H1 (cell line): Measurements from ENCODE around the gene FMOD. TPM values are rescaled to one million over a fixed set of nuclear protein-coding genes. Genes with fewer than 3 reads are reported as not detected.
"Not testable (repeated sequence)": the region's sequence is repeated elsewhere in the genome, so short reads cannot be mapped to it uniquely, and the experiment has no call there.

Experiments
- CTCF ChIA-PET: fragments of 300-600 bp; sonication (Branson Sonifier 250); formaldehyde crosslinking; loops from one replicate; lab custom pipeline; 2021; ENCODE audit not compliant: partially characterized antibody; lab: Charles Lee
- POLR2A ChIA-PET: fragments of 300-600 bp; sonication (Branson Sonifier 250); formaldehyde crosslinking; loops from one replicate; lab custom pipeline; 2021; ENCODE audit warnings: inconsistent platforms; ENCODE audit not compliant: partially characterized antibody; lab: Charles Lee
- DNase-seq, 2 experiments: peaks; one replicate each; pipeline versions ENCODE4 v3.0.0 to v3.0.0-alpha.2; 2010 to 2022; ENCODE audit warnings: low spot score in 2 of 2, low read depth in 1 of 2, mixed read lengths in 1 of 2
- FAIRE-seq: peaks from 2 replicates; lab custom pipeline; 2011; peaks lifted over from hg19 to GRCh38; lab: Jason Lieb, UNC
- H2AFZ ChIP-seq: 2 replicates; pipeline ENCODE4 v1.8.1; 2012; ENCODE audit warnings: low read length, inconsistent platforms
- H2AK5ac ChIP-seq: 2 replicates; pipeline ENCODE4 v1.6.1; 2013; ENCODE audit warnings: low read depth, low read length
- H2BK120ac ChIP-seq: replicated peaks from 2 replicates; pipeline ENCODE3; 2013; ENCODE audit warnings: low read depth, low read length, inconsistent platforms
- H2BK12ac ChIP-seq: 2 replicates; pipeline ENCODE4 v1.6.1; 2013; ENCODE audit warnings: low read depth, low read length
- H2BK15ac ChIP-seq: 2 replicates; pipeline ENCODE4 v1.6.1; 2013; ENCODE audit warnings: low read length
- H2BK20ac ChIP-seq: 2 replicates; pipeline ENCODE4 v1.6.1; 2013; ENCODE audit warnings: low read length
- H2BK5ac ChIP-seq: 2 replicates; pipeline ENCODE4 v1.6.1; 2013; ENCODE audit warnings: low read depth, low read length
- H3K14ac ChIP-seq: 2 replicates; pipeline ENCODE4 v1.6.1; 2013; ENCODE audit warnings: inconsistent platforms; ENCODE audit not compliant: insufficient read length
- H3K18ac ChIP-seq: 2 replicates; pipeline ENCODE4 v1.6.1; 2013; ENCODE audit warnings: low read length; ENCODE audit errors: extremely low read depth
- H3K23ac ChIP-seq: 2 replicates; pipeline ENCODE4 v1.6.1; 2013; ENCODE audit warnings: inconsistent platforms; ENCODE audit not compliant: insufficient read length
- H3K23me2 ChIP-seq: 2 replicates; pipeline ENCODE4 v1.6.1; 2013; ENCODE audit warnings: low read depth, low read length
- H3K27ac ChIP-seq: 2 replicates; pipeline ENCODE4 v1.6.1; 2011; ENCODE audit warnings: low read depth, low read length, inconsistent platforms
- H3K27me3 ChIP-seq, 4 experiments: replicated peaks in 1 of 4; 1 replicate in 1 of 4; 2 replicates in 3 of 4; pipeline versions ENCODE4 v1.6.1 to v1.8.1; 2011 to 2013; ENCODE audit warnings: low read length in 3 of 4, mild to moderate bottlenecking in 3 of 4, inconsistent platforms in 2 of 4, mixed read lengths in 2 of 4, moderate library complexity in 1 of 4; ENCODE audit not compliant: control insufficient read depth in 3 of 4, insufficient read depth in 3 of 4; ENCODE audit errors: extremely low read depth in 1 of 4
- H3K36me3 ChIP-seq, 4 experiments: 2 replicates each; pipeline versions ENCODE4 v1.6.1 to v1.8.1; 2011 to 2013; ENCODE audit warnings: mild to moderate bottlenecking in 4 of 4, low read length in 3 of 4, moderate library complexity in 2 of 4, control low read depth in 1 of 4, inconsistent platforms in 1 of 4; ENCODE audit not compliant: insufficient read depth in 4 of 4, control insufficient read depth in 2 of 4
- H3K4ac ChIP-seq: replicated peaks from 2 replicates; pipeline ENCODE3; 2013; ENCODE audit warnings: low read length, low read depth, mixed read lengths, inconsistent platforms; ENCODE audit not compliant: insufficient read length
- H3K4me1 ChIP-seq, 4 experiments: replicated peaks in 1 of 4; 1 replicate in 1 of 4; 2 replicates in 3 of 4; pipeline versions ENCODE4 v1.6.1 to v1.8.1; 2011 to 2013; ENCODE audit warnings: low read length in 3 of 4, inconsistent platforms in 2 of 4, mixed read lengths in 1 of 4; ENCODE audit not compliant: insufficient read depth in 4 of 4, control insufficient read depth in 3 of 4
- H3K4me2 ChIP-seq, 2 experiments: 2 replicates each; pipeline versions ENCODE4 v1.6.1 to v1.8.1; 2011 to 2013; ENCODE audit warnings: low read depth in 2 of 2, low read length in 2 of 2, control low read depth in 1 of 2, inconsistent platforms in 1 of 2, mild to moderate bottlenecking in 1 of 2; ENCODE audit not compliant: insufficient read depth in 1 of 2
- H3K4me3 ChIP-seq, 4 experiments: fragments of 200-600, 300-600 bp in 1 of 4; sonication (generic), shearing (Covaris generic), sonication (Bioruptor Twin) in 1 of 4; 2 replicates each; pipeline versions ENCODE4 v1.5.1 to v1.8.1; 2011 to 2016; ENCODE audit warnings: low read length in 4 of 4, low read depth in 3 of 4, control low read depth in 2 of 4, inconsistent platforms in 2 of 4, mild to moderate bottlenecking in 2 of 4, mixed read lengths in 1 of 4, moderate library complexity in 1 of 4; ENCODE audit not compliant: insufficient read depth in 2 of 4; ENCODE audit errors: extremely low read depth in 1 of 4
- H3K56ac ChIP-seq: replicated peaks from 2 replicates; pipeline ENCODE3; 2013; ENCODE audit warnings: low read depth, mild to moderate bottlenecking, mixed read lengths, low read length, inconsistent platforms; ENCODE audit not compliant: insufficient read length
- H3K79me1 ChIP-seq: 2 replicates; pipeline ENCODE4 v1.6.1; 2013; ENCODE audit warnings: low read depth, low read length, control low read depth
- H3K79me2 ChIP-seq, 2 experiments: 2 replicates each; pipeline versions ENCODE4 v1.6.1 to v1.8.1; 2012 to 2013; ENCODE audit warnings: low read length in 2 of 2, mild to moderate bottlenecking in 2 of 2, inconsistent platforms in 1 of 2; ENCODE audit not compliant: insufficient read depth in 2 of 2, control insufficient read depth in 1 of 2
- H3K9ac ChIP-seq, 4 experiments: replicated peaks in 1 of 4; 1 replicate in 1 of 4; 2 replicates in 3 of 4; pipeline versions ENCODE4 v1.6.1 to v1.8.1; 2011 to 2013; ENCODE audit warnings: low read depth in 3 of 4, low read length in 3 of 4, control low read depth in 2 of 4, mild to moderate bottlenecking in 2 of 4, moderate library complexity in 2 of 4, inconsistent platforms in 1 of 4; ENCODE audit errors: extremely low read depth in 1 of 4
- H3K9me3 ChIP-seq, 2 experiments: 2 replicates each; pipeline versions ENCODE4 v1.6.1 to v1.8.1; 2012 to 2013; ENCODE audit warnings: mild to moderate bottlenecking in 2 of 2, moderate library complexity in 2 of 2, control low read depth in 1 of 2, inconsistent platforms in 1 of 2, low read depth in 1 of 2, low read length in 1 of 2, mixed read lengths in 1 of 2; ENCODE audit not compliant: insufficient read depth in 2 of 2
- H4K20me1 ChIP-seq, 2 experiments: replicated peaks in 1 of 2; 2 replicates each; pipeline versions ENCODE3 to v1.8.1; 2011 to 2013; ENCODE audit warnings: inconsistent platforms in 2 of 2, low read length in 2 of 2, mild to moderate bottlenecking in 1 of 2; ENCODE audit not compliant: insufficient read depth in 2 of 2, control insufficient read depth in 1 of 2
- H4K5ac ChIP-seq: 2 replicates; pipeline ENCODE4 v1.6.1; 2013; ENCODE audit warnings: low read length, low read depth, mixed read lengths, inconsistent platforms; ENCODE audit not compliant: insufficient read length
- H4K8ac ChIP-seq: 2 replicates; pipeline ENCODE4 v1.8.0; 2013; ENCODE audit warnings: mild to moderate bottlenecking, moderate library complexity, low read length, inconsistent platforms; ENCODE audit not compliant: insufficient read depth; ENCODE audit errors: extremely low read depth
- H4K91ac ChIP-seq: replicated peaks from 2 replicates; pipeline ENCODE3; 2013; ENCODE audit warnings: low read length, mixed read lengths, inconsistent platforms; ENCODE audit not compliant: insufficient read length
- WGBS, 2 experiments: shearing (Covaris generic) in 1 of 2; methylation state at CpG; one replicate each; pipeline versions ENCODE4 v1.1.6 to v1.1.7; 2013 to 2015; ENCODE audit warnings: low lambda C conversion rate in 2 of 2, mixed read lengths in 2 of 2, inconsistent platforms in 1 of 2, low coverage in 1 of 2, missing lambda C conversion rate in 1 of 2; ENCODE audit not compliant: insufficient replicate concordance in 2 of 2, insufficient coverage in 1 of 2, insufficient read length in 1 of 2; ENCODE audit errors: extremely low coverage in 1 of 2, missing lambda C conversion rate in 1 of 2; 5-methylcytosine and 5-hydroxymethylcytosine counted together
- polyA plus RNA-seq, 7 experiments: library from polyadenylated mRNA; depleted of rRNA in 3 of 7; stranded (reverse) in 5 of 7; unstranded in 2 of 7; fragments of >200 nt in 5 of 7; fragments of 200-250 nt in 2 of 7; gene quantifications; 1 replicate in 5 of 7; 2 replicates in 1 of 7; 4 replicates in 1 of 7; pipeline versions ENCODE4 v1.2.1 to v1.2.3, GENCODE V29; 2011 to 2013; ENCODE audit warnings: missing spikeins in 2 of 7, mixed read lengths in 2 of 7
- total RNA-seq: library from RNA; stranded (reverse); fragmentation: NEBNext Ultra II Directional; extraction: Animal tissue kit (Norgen Biotek cat#: 25700); gene quantifications from 2 replicates; pipeline ENCODE4 v1.2.1, GENCODE V29; 2021

FMOD gene
- total and polyA plus RNA-seq, 2 of the 8 experiments (the other 6 are each of a cell fraction or from before 2014, with no cell fraction given) = 0.17 to 0.32 TPM

- POLR2A ChIA-PET, H3K27ac ChIP-seq, H4K5ac ChIP-seq, H4K8ac ChIP-seq, H3K4me1 ChIP-seq, H3K79me2 ChIP-seq, H3K4me2 ChIP-seq, H3K9ac ChIP-seq, H3K56ac ChIP-seq, H2BK120ac ChIP-seq, H3K4me3 ChIP-seq, H2AFZ ChIP-seq, DNase-seq, H3K23me2 ChIP-seq, H3K18ac ChIP-seq, H3K79me1 ChIP-seq, CTCF ChIA-PET, H3K4ac ChIP-seq, H2BK15ac ChIP-seq, H2BK12ac ChIP-seq, H2BK5ac ChIP-seq, H3K36me3 ChIP-seq, H2BK20ac ChIP-seq, H3K23ac ChIP-seq, H3K14ac ChIP-seq, H4K91ac ChIP-seq, H4K20me1 ChIP-seq, H2AK5ac ChIP-seq, H3K9me3 ChIP-seq, FAIRE-seq: not testable (repeated sequence)
- H3K27me3 ChIP-seq = peaks cover 7 to 62% (median 42%) of the 10 kb centered on the region in 4 experiments
- WGBS, 2 experiments = 90% methylated on average over 4 of the region's 4 CpGs; no CpG with 5 or more reads in 1 of the 2 experiments
Observed at GRCh38 chr1:203314025-203314759, 36.7 kb downstream of the FMOD start.
